ENCODE measurements around the gene CDC42BPB.

CDC42BPB gene

DNA sequence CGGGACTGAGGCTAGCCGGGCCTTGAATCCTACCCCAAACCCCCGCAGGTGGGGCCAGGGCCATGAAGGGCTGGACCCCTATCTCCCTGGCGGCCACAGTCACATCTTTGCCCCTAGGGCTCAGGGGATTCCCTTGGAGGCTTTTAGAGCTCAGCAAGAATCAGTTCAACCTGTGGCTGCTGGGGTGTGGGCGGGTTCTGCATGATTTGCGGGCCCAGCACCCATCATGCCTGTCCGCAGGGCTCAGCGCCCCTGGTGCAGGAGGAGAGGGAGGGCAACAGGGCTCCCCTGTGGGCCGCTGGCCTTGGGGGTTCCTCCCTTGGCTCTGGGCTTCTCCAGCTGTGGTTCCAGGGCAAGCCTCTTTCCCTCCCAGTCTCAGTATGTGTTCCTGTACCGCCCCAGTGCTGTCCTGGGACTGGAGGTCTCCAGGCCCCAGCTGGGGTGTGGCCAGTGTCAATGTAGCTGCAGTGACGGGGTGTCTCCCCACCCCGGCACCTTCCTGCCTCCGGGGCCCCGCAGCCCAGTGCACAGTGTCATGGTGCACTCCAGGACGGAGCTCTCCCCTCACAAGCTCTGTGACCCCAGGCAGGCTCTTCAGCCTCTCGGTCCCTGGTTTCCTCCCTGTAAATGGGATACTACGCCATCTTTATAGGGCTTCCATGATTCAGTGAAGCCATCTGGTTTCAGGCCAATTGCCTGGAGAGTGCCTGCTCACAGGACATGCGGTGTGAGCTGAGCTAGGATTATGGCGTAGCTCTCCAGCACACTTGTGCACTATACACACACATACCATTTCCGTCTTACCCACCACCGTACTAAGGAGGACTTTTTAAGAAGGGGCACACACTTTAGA is 16.8 kb upstream of the CDC42BPB start:
- no peak overlapping the region for H3K4me3 ChIP-seq (ENCODE audit: low read depth, low read length)
- TF ChIP-seq, protein P1, sequence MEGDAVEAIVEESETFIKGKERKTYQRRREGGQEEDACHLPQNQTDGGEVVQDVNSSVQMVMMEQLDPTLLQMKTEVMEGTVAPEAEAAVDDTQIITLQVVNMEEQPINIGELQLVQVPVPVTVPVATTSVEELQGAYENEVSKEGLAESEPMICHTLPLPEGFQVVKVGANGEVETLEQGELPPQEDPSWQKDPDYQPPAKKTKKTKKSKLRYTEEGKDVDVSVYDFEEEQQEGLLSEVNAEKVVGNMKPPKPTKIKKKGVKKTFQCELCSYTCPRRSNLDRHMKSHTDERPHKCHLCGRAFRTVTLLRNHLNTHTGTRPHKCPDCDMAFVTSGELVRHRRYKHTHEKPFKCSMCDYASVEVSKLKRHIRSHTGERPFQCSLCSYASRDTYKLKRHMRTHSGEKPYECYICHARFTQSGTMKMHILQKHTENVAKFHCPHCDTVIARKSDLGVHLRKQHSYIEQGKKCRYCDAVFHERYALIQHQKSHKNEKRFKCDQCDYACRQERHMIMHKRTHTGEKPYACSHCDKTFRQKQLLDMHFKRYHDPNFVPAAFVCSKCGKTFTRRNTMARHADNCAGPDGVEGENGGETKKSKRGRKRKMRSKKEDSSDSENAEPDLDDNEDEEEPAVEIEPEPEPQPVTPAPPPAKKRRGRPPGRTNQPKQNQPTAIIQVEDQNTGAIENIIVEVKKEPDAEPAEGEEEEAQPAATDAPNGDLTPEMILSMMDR (IDR thresholded peaks at IDR 0.05; ENCODE audit: low read depth, low read length), result no peak

DNA sequence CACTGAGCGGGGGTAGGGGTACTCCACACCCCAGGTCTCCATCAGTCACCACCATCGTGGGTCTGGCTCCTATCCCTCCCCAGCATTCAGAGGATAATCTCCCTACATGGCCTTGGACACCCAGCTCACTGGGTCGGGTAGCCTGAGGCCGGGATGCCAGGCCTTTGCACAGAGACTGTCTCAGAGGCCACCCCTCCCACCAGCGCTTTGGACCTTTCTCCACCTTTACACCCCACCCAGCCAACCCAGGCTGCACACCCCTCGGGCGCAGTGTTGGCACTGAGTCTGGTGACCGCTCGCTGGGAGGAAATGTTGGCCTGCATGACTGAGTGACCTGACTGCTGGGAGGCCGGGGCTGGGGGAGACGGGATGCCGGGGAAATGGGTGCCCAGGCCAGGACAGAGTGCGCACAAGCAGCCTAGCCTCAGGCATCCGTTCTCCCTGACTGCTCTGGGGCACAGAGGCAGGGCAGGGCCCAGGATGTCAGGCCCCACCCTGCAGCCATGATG is 16.1 kb upstream of the CDC42BPB start:
- TF ChIP-seq, protein P1 (IDR thresholded peaks at IDR 0.05; ENCODE audit: low read depth, low read length), result no peak
- H3K4me3 ChIP-seq (ENCODE audit: low read depth, low read length), result no peak overlapping the region

DNA sequence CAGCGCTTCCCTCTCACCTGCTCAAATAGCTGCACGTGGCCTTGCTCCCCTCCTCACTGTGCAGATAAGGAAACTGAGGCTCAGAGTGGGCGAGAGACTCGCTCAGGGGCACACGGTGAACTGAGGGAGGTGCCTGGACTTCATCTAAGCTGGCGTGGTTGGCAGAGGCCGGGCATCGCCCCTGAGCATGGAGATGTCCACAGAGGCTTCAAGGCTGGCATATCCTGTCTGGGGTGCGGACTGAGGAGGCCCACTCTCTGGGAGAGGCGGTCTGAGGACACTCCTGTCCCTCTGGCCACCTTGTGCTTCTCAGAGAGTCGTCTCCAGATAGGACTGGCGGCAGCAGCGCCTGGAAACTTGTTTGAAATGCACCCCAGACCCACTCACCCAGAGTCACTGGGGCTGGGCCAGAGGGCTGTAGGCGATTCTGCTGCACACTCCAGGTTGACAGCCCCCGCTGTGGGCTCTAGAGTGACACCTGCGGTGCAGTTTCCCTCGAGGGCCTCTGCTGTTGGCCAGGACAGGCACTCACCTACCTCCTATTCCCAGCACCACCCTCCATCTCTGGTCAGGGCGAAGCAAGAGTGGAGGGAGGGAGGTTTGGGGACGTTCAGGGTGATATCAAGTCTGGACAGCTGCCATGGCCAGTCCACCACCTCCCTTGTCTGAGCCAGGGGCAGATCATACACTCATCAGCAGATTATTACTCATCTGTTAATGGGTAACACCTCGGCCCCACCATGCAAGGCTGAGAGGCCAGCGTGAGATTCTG is 15.4 kb upstream of the CDC42BPB start:
- TF ChIP-seq, protein P1 (IDR thresholded peaks at IDR 0.05; ENCODE audit: low read depth, low read length), result no peak
- no peak overlapping the region for H3K4me3 ChIP-seq (ENCODE audit: low read depth, low read length)

DNA sequence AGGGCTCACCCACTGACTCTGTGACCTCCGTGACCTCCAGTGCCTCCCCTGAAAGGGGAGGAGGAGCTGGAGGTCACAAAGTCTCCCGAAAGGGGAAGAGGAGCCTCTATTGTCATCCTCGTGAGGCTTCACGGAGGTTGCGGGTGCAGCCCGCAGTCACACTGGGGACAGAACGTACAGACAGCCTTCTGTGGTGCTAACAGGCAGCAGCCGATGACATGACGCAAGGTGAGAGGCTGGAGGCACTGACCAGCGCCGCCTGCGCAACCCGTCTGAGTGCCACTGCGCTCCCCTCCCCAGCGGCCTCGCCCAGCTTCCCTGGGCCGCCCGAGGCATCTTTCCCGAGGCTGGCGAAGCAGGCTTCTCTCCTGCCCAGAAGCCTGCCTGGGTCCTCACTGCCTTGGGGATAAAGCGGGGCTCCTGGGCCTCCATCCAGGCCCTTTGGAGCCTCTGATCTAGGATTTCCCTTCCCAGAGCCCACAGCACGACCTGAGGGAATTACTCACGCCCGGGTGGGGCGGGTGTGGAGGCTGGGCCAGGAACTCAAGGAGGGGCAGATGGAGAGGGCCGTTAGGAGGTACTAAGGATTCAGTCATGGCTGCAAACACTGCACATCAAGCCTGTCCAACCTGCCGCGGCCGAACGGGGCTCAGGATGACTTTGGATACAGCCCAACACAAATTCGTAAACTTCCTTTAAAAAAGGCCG is 14.3 kb upstream of the CDC42BPB start:
- TF ChIP-seq, protein P1 (IDR thresholded peaks at IDR 0.05; ENCODE audit: low read depth, low read length), result no peak
- H3K4me3 ChIP-seq (ENCODE audit: low read depth, low read length), result no peak overlapping the region

DNA sequence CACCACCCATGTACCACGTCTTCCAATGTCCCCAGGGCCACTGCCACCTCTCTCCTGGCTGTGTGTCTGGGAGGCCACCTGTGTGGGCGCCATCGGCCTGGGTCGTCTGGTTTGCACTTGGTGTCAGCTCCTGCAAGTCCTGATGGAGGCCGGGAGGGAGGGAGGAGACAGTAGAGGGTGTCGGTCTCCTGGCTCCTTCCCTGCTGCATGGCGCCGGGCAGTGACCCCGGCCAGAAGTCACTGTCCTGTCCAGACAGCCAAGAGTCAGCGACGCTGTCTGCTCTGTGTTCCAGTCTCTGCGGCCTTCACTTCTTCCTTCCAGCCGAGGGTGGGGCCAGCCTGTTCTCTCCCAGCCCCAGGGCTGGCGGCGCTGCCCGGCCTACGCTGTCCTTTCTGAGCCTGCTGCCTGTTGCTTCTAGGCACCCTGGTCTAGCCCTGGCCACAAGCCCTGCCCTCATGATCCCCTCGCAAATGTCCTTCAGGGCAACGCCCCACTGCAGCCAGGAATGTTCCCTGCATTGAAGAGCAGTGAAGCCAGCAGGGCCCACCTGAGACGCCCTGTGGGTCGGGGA is 13.7 kb upstream of the CDC42BPB start:
- TF ChIP-seq, protein P1 (IDR thresholded peaks at IDR 0.05; ENCODE audit: low read depth, low read length), result no peak
- no peak overlapping the region for H3K4me3 ChIP-seq (ENCODE audit: low read depth, low read length)

DNA sequence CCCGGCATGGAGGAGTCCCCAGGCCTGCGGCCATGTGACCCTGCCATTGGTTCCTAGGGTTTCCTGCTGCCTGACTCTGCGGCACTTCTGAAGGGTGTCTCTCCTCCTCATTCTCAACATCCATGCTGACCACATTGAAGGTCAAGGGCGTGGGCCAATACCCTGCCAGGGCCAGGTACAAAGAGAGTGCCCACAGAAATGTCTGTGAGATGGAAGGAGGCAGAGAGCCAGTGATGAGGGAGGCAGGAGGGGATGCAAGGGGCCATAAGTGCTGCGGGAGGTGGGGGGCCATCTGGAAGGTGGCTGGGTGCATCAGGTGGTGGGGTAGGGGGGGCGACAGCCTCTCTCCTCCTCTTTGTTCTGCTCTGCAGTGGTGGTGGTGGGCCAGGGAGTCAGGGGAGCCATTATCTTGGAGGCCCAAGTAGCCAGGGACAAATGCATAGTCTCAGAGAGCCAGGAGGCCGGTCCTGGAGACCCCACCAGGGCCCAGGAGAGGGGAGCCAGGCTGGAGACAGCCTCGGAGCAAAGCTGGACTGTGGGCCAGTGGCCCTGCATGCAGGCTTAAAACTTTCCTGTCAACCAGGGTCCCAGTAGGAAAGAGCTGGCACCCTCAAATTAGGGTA is 13.0 kb upstream of the CDC42BPB start:
- TF ChIP-seq, protein P1 (IDR thresholded peaks at IDR 0.05; ENCODE audit: low read depth, low read length), result no peak
- no peak overlapping the region for H3K4me3 ChIP-seq (ENCODE audit: low read depth, low read length)

Measured in WI38 (cell line).